Adrenal gland (tissue), 5 donors: ENCODE measurements around the gene MLLT3.

ENCODE experiments used
- POLR2A ChIP-seq, 2 donors: fragments of 450-650 bp; IDR thresholded peaks; one replicate each; pipeline ENCODE4 v1.6.1; 2017; ENCODE audit warnings: antibody characterized with exemption in 2 of 2, mild to moderate bottlenecking in 2 of 2, moderate library complexity in 1 of 2
- TF ChIP-seq, protein P1 (sequence below), 6 experiments: fragments of 450-650 bp in 4 of 6; fragments of 200-600 bp in 2 of 6; sonication (generic) in 1 of 6; IDR thresholded peaks; 1 replicate in 5 of 6; 2 replicates in 1 of 6; pipeline versions ENCODE4 v1.5.1 to v1.8.0; 2016 to 2021; ENCODE audit warnings: antibody characterized with exemption in 6 of 6, mild to moderate bottlenecking in 2 of 6, moderate library complexity in 1 of 6
- donor health status: DM: no; HTN: no; CAD: no.

DNA sequence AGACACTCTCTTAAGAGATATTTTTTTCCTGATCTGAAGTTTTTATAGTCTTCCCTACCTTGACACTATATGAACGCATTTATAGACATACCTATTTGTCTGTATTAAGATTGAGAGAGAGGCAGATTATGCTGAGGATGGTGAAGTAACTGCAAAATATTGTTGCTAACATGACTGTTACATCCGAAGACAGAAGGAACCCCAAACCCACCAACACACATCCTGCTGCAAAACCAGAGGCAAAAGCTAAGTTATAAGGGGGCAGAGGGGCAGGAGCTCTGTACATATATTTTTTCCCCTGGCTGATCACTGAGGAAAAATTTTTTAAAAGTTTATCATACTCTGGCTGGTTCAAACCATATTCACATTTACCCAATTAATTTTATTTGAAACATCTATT is 279.0 kb downstream of the MLLT3 start:
- TF ChIP-seq POLR2A (IDR thresholded peaks at IDR 0.05) = no peak
- TF ChIP-seq, protein P1, sequence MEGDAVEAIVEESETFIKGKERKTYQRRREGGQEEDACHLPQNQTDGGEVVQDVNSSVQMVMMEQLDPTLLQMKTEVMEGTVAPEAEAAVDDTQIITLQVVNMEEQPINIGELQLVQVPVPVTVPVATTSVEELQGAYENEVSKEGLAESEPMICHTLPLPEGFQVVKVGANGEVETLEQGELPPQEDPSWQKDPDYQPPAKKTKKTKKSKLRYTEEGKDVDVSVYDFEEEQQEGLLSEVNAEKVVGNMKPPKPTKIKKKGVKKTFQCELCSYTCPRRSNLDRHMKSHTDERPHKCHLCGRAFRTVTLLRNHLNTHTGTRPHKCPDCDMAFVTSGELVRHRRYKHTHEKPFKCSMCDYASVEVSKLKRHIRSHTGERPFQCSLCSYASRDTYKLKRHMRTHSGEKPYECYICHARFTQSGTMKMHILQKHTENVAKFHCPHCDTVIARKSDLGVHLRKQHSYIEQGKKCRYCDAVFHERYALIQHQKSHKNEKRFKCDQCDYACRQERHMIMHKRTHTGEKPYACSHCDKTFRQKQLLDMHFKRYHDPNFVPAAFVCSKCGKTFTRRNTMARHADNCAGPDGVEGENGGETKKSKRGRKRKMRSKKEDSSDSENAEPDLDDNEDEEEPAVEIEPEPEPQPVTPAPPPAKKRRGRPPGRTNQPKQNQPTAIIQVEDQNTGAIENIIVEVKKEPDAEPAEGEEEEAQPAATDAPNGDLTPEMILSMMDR (IDR thresholded peaks at IDR 0.05) = no peak
